Mesendoderm (in vitro differentiated cells): ENCODE results near the gene TNNI3K.

Experiments used
- DNase-seq: peaks from one replicate; pipeline ENCODE4 v3.0.0; 2013
- H2AK5ac ChIP-seq: 2 replicates; pipeline ENCODE4 v1.6.1; 2013; ENCODE audit warnings: low read length, inconsistent platforms
- H2BK120ac ChIP-seq: 2 replicates; pipeline ENCODE4 v1.6.1; 2013; ENCODE audit warnings: low read depth, mild to moderate bottlenecking, low read length, moderate library complexity, mixed read lengths
- H2BK15ac ChIP-seq: replicated peaks from 2 replicates; pipeline ENCODE4 v1.6.1; 2013; ENCODE audit warnings: low read depth, mild to moderate bottlenecking, moderate library complexity
- H2BK5ac ChIP-seq: 2 replicates; pipeline ENCODE4 v1.6.1; 2013; ENCODE audit warnings: low read length, inconsistent platforms
- H3K18ac ChIP-seq: 2 replicates; pipeline ENCODE4 v1.6.1; 2013; ENCODE audit warnings: mild to moderate bottlenecking, low read length, mixed read lengths
- H3K23ac ChIP-seq: one replicate; pipeline ENCODE4 v1.6.1; 2013; ENCODE audit warnings: low read length
- H3K27ac ChIP-seq: 2 replicates; pipeline ENCODE4 v1.5.1; 2013; ENCODE audit warnings: low read depth, mild to moderate bottlenecking, inconsistent platforms, low read length, moderate library complexity
- H3K27me3 ChIP-seq: 2 replicates; pipeline ENCODE4 v1.6.1; 2013; ENCODE audit warnings: low read length, control low read depth, mild to moderate bottlenecking, inconsistent platforms; ENCODE audit not compliant: insufficient read depth, poor library complexity
- H3K36me3 ChIP-seq: 2 replicates; pipeline ENCODE4 v1.6.1; 2013; ENCODE audit warnings: low read length, inconsistent platforms; ENCODE audit not compliant: control insufficient read depth, insufficient read depth
- H3K4ac ChIP-seq: one replicate; pipeline ENCODE4 v1.6.1; 2013; ENCODE audit warnings: low read depth, mild to moderate bottlenecking, low read length, moderate library complexity
- H3K4me1 ChIP-seq: 2 replicates; pipeline ENCODE4 v1.6.1; 2013; ENCODE audit warnings: low read depth, low read length, inconsistent platforms; ENCODE audit not compliant: control insufficient read depth
- H3K4me2 ChIP-seq: 2 replicates; pipeline ENCODE4 v1.6.1; 2013; ENCODE audit warnings: low read length
- H3K4me3 ChIP-seq: 2 replicates; pipeline ENCODE4 v1.5.1; 2013; ENCODE audit warnings: mild to moderate bottlenecking, low read length
- H3K56ac ChIP-seq: one replicate; pipeline ENCODE4 v1.6.1; 2013; ENCODE audit warnings: low read length
- H3K79me1 ChIP-seq: 2 replicates; pipeline ENCODE4 v1.6.1; 2013; ENCODE audit warnings: low read length, inconsistent platforms
- H3K79me2 ChIP-seq: 2 replicates; pipeline ENCODE4 v1.6.1; 2013; ENCODE audit warnings: mild to moderate bottlenecking, low read length; ENCODE audit not compliant: control insufficient read depth, insufficient read depth
- H3K9ac ChIP-seq: 2 replicates; pipeline ENCODE4 v1.6.1; 2013; ENCODE audit warnings: low read length, inconsistent platforms
- H4K5ac ChIP-seq: one replicate; pipeline ENCODE4 v1.6.1; 2013; ENCODE audit warnings: low read length
- H4K8ac ChIP-seq: one replicate; pipeline ENCODE4 v1.6.1; 2013; ENCODE audit warnings: low read depth, mild to moderate bottlenecking, control low read depth, low read length, moderate library complexity
- whole genome bisulfite sequencing: extraction: QIAGEN DNeasy Blood & Tissue Kit; methylation state at CpG from one replicate; pipeline ENCODE4 v1.1.7; 2013; ENCODE audit warnings: low lambda C conversion rate, missing lambda C conversion rate; ENCODE audit not compliant: insufficient coverage; ENCODE audit errors: extremely low coverage; 5-methylcytosine and 5-hydroxymethylcytosine counted together

TNNI3K gene

GRCh38 chr1:74467786-74468377 is 232.7 kb downstream of the TNNI3K start:
- no CpG with 5 or more reads among the region's 3 CpGs for WGBS
- no peak overlapping the region for H3K23ac ChIP-seq
- H3K36me3 ChIP-seq = no peaks in the 10 kb centered on the region
- no peak overlapping the region for H2BK15ac ChIP-seq
- no peaks in the 10 kb centered on the region for H3K27me3 ChIP-seq
- H3K4me1 ChIP-seq = peaks cover 3% of the 10 kb centered on the region
- no peak overlapping the region for H4K5ac ChIP-seq
- H3K56ac ChIP-seq = no peak overlapping the region
- H3K9ac ChIP-seq = no peak overlapping the region
- H3K4me2 ChIP-seq = no peak overlapping the region
- no peak overlapping the region for H3K4ac ChIP-seq
- no peak overlapping the region for H3K27ac ChIP-seq
- no peak overlapping the region for H3K18ac ChIP-seq
- H2AK5ac ChIP-seq = no peak overlapping the region
- no peaks in the 10 kb centered on the region for H3K79me1 ChIP-seq
- H3K4me3 ChIP-seq = no peak overlapping the region
- H4K8ac ChIP-seq = no peak overlapping the region
- DNase-seq = peak; percentile 79
- no peak overlapping the region for H2BK5ac ChIP-seq
- H2BK120ac ChIP-seq = no peak overlapping the region
- no peaks in the 10 kb centered on the region for H3K79me2 ChIP-seq

- Histone ChIP-seq H3K4me2 (no peak overlapping the region), H4K8ac (no peak overlapping the region), H4K5ac (no peak overlapping the region), H3K36me3 (no peaks in the 10 kb centered on the region), H3K27ac (no peak overlapping the region), H3K9ac (no peak overlapping the region), H3K79me2 (no peaks in the 10 kb centered on the region), H3K56ac (no peak overlapping the region), H3K23ac (no peak overlapping the region), H2AK5ac (no peak overlapping the region), H2BK15ac (no peak overlapping the region), H3K4me3 (no peak overlapping the region), H3K27me3 (no peaks in the 10 kb centered on the region), H3K4me1 (peaks cover 3% of the 10 kb centered on the region), H2BK5ac (no peak overlapping the region), H2BK120ac (no peak overlapping the region), H3K79me1 (no peaks in the 10 kb centered on the region), H3K18ac (no peak overlapping the region), H3K4ac (no peak overlapping the region)
- no CpG with 5 or more reads among the region's 2 CpGs for WGBS
- peak; percentile 68 for DNase-seq
These were observed 233.9 kb downstream of the TNNI3K start for GRCh38 chr1:74468982-74469603.

GRCh38 chr1:74470251-74470650 is 235.1 kb downstream of the TNNI3K start:
- Histone ChIP-seq H2BK120ac (no peak overlapping the region), H2AK5ac (no peak overlapping the region), H3K9ac (no peak overlapping the region), H4K8ac (no peak overlapping the region), H3K79me2 (no peaks in the 10 kb centered on the region), H3K4ac (no peak overlapping the region), H2BK5ac (no peak overlapping the region), H3K4me1 (peaks cover 3% of the 10 kb centered on the region), H3K23ac (no peak overlapping the region), H3K36me3 (no peaks in the 10 kb centered on the region), H3K18ac (no peak overlapping the region), H3K27ac (no peak overlapping the region), H2BK15ac (no peak overlapping the region), H3K27me3 (no peaks in the 10 kb centered on the region), H3K56ac (no peak overlapping the region), H4K5ac (no peak overlapping the region), H3K4me2 (no peak overlapping the region), H3K4me3 (no peak overlapping the region), H3K79me1 (no peaks in the 10 kb centered on the region)
- WGBS = no CpG with 5 or more reads among the region's 3 CpGs
- no peak for DNase-seq

- peak; percentile 69 for DNase-seq
- no peak overlapping the region for H4K8ac ChIP-seq
- no peak overlapping the region for H2BK15ac ChIP-seq
- no peaks in the 10 kb centered on the region for H3K79me2 ChIP-seq
- no peaks in the 10 kb centered on the region for H3K36me3 ChIP-seq
- no peak overlapping the region for H3K27ac ChIP-seq
- no peak overlapping the region for H2AK5ac ChIP-seq
- no peak overlapping the region for H3K4ac ChIP-seq
- no CpG with 5 or more reads among the region's 3 CpGs for WGBS
- no peak overlapping the region for H3K23ac ChIP-seq
- H3K9ac ChIP-seq = no peak overlapping the region
- H4K5ac ChIP-seq = no peak overlapping the region
- peaks cover 3% of the 10 kb centered on the region for H3K4me1 ChIP-seq
- H3K4me3 ChIP-seq = no peak overlapping the region
- no peak overlapping the region for H2BK5ac ChIP-seq
- H3K18ac ChIP-seq = no peak overlapping the region
- no peak overlapping the region for H2BK120ac ChIP-seq
- no peak overlapping the region for H3K4me2 ChIP-seq
- H3K56ac ChIP-seq = no peak overlapping the region
- H3K27me3 ChIP-seq = no peaks in the 10 kb centered on the region
- H3K79me1 ChIP-seq = no peaks in the 10 kb centered on the region
These were observed 235.7 kb downstream of the TNNI3K start for GRCh38 chr1:74470936-74471335.

GRCh38 chr1:74471470-74471869 is 236.3 kb downstream of the TNNI3K start:
- WGBS = no CpG with 5 or more reads among the region's 3 CpGs
- Histone ChIP-seq H3K23ac (no peak overlapping the region), H3K9ac (no peak overlapping the region), H2AK5ac (no peak overlapping the region), H3K4me1 (peaks cover 3% of the 10 kb centered on the region), H3K18ac (no peak overlapping the region), H2BK15ac (no peak overlapping the region), H3K4me3 (no peak overlapping the region), H3K79me1 (no peaks in the 10 kb centered on the region), H2BK120ac (no peak overlapping the region), H3K79me2 (no peaks in the 10 kb centered on the region), H3K27ac (no peak overlapping the region), H4K8ac (no peak overlapping the region), H3K4ac (no peak overlapping the region), H3K4me2 (no peak overlapping the region), H3K56ac (no peak overlapping the region), H3K27me3 (no peaks in the 10 kb centered on the region), H2BK5ac (no peak overlapping the region), H3K36me3 (no peaks in the 10 kb centered on the region), H4K5ac (no peak overlapping the region)
- DNase-seq = no peak

- no peak overlapping the region for H2BK15ac ChIP-seq
- H3K27ac ChIP-seq = no peak overlapping the region
- peak overlapping the region; percentile 40 for H4K8ac ChIP-seq
- no CpG with 5 or more reads among the region's 6 CpGs for WGBS
- H2AK5ac ChIP-seq = no peak overlapping the region
- H3K4me2 ChIP-seq = no peak overlapping the region
- H3K23ac ChIP-seq = no peak overlapping the region
- no peak for DNase-seq
- H3K4me1 ChIP-seq = peaks cover 3% of the 10 kb centered on the region
- H2BK5ac ChIP-seq = no peak overlapping the region
- no peak overlapping the region for H3K56ac ChIP-seq
- no peaks in the 10 kb centered on the region for H3K27me3 ChIP-seq
- no peak overlapping the region for H3K4me3 ChIP-seq
- H3K9ac ChIP-seq = no peak overlapping the region
- H3K4ac ChIP-seq = no peak overlapping the region
- no peaks in the 10 kb centered on the region for H3K36me3 ChIP-seq
- H3K18ac ChIP-seq = no peak overlapping the region
- H3K79me2 ChIP-seq = no peaks in the 10 kb centered on the region
- no peaks in the 10 kb centered on the region for H3K79me1 ChIP-seq
- no peak overlapping the region for H2BK120ac ChIP-seq
- no peak overlapping the region for H4K5ac ChIP-seq
These were observed 239.4 kb downstream of the TNNI3K start for GRCh38 chr1:74474585-74474984.
